Body of pancreas (tissue), 4 donors: Measurements from ENCODE around the gene UPF3A. TPM values are rescaled to one million over a fixed set of nuclear protein-coding genes. Genes with fewer than 3 reads are reported as not detected.
"Not testable (repeated sequence)": the region's sequence is repeated elsewhere in the genome, so short reads cannot be mapped to it uniquely, and the experiment has no call there.

Source experiments
- ATAC-seq: fragments of 150-250 bp; one replicate; pipeline ENCODE4 v1.9.1; 2016
- DNase-seq, 4 donors: peaks; one replicate each; pipeline ENCODE4 v3.0.0-alpha.2; 2019
- H3K27ac ChIP-seq, 4 donors: fragments of 200-600 bp; sonication (generic); 1 replicate in 3 of 4; 2 replicates in 1 of 4; pipeline versions ENCODE4 v1.5.1 to v1.6.1; 2016 to 2019; ENCODE audit warnings: mild to moderate bottlenecking in 1 of 4, mixed read lengths in 1 of 4, moderate library complexity in 1 of 4
- H3K27me3 ChIP-seq, 2 donors: fragments of 200-600 bp; sonication (generic); one replicate each; pipeline ENCODE4 v1.6.0; 2016; ENCODE audit warnings: mild to moderate bottlenecking in 1 of 2
- H3K36me3 ChIP-seq, 2 donors: fragments of 200-600 bp; sonication (generic); replicated peaks in 1 of 2; 2 replicates each; pipeline ENCODE4 v1.5.1; 2016; ENCODE audit warnings: low read depth in 2 of 2; ENCODE audit not compliant: insufficient read depth in 1 of 2
- H3K4me1 ChIP-seq: fragments of 200-600 bp; sonication (generic); one replicate; pipeline ENCODE4 v1.6.0; 2016
- H3K4me3 ChIP-seq, 2 donors: fragments of 200-600 bp; sonication (generic); 1 replicate in 1 of 2; 2 replicates in 1 of 2; pipeline ENCODE4 v1.5.1; 2016 to 2019
- H3K9me3 ChIP-seq, 3 donors: fragments of 200-600 bp; sonication (generic); 1 replicate in 2 of 3; 2 replicates in 1 of 3; pipeline ENCODE4 v1.5.1; 2016
- CTCF ChIP-seq, 7 experiments: fragments of 450-650 bp in 4 of 7; fragments of 200-600 bp in 3 of 7; sonication (generic) in 3 of 7; IDR thresholded peaks; one replicate each; pipeline ENCODE4 v1.5.1; 2016 to 2019; ENCODE audit warnings: antibody characterized with exemption in 7 of 7
- POLR2A ChIP-seq, 3 donors: fragments of 450-650 bp; IDR thresholded peaks; one replicate each; pipeline ENCODE4 v1.6.1; 2016; ENCODE audit warnings: antibody characterized with exemption in 3 of 3, mild to moderate bottlenecking in 2 of 3
- WGBS, 2 donors: methylation state at CpG; one replicate each; pipeline ENCODE4 v1.1.5; 2017; 5-methylcytosine and 5-hydroxymethylcytosine counted together
- intact Hi-C: fragments of 100-400 bp; cut with DNase I; formaldehyde crosslinking; loops from one replicate; pipeline ENCODE4 v1.15.1; 2023
- total RNA-seq, 2 donors: library from RNA; depleted of rRNA; stranded (reverse); fragments of >200 nt; gene quantifications; one replicate each; pipeline ENCODE4 v1.1.0, GENCODE V29; 2016

The UPF3A gene
- total RNA-seq, 2 donors from 2014 or later: 33.9 to 35.8 TPM

- H3K27ac ChIP-seq: no peak overlapping the region
- no peak overlapping the region for H3K4me3 ChIP-seq
- no peaks in the 10 kb centered on the region for H3K9me3 ChIP-seq
- DNase-seq (no peak), ATAC-seq (no peak)
- H3K4me1 ChIP-seq: no peaks in the 10 kb centered on the region
- TF ChIP-seq CTCF (IDR thresholded peaks at IDR 0.05) (no peak), POLR2A (IDR thresholded peaks at IDR 0.05) (no peak)
- 73 to 88% methylated on average over 5 of the region's 5 CpGs for WGBS, 2 donors
- H3K36me3 ChIP-seq: peaks cover 23 to 61% of the 10 kb centered on the region in 2 donors
- no peaks in the 10 kb centered on the region for H3K27me3 ChIP-seq
- intact Hi-C loops: no loop called here
Observed at GRCh38 chr13:114244637-114245036, 36.8 kb upstream of the UPF3A start.

GRCh38 chr13:114248011-114248410 is 33.4 kb upstream of the UPF3A start:
- TF ChIP-seq CTCF (IDR thresholded peaks at IDR 0.05) (no peak), POLR2A (IDR thresholded peaks at IDR 0.05) (no peak)
- Histone ChIP-seq H3K4me1 (no peaks in the 10 kb centered on the region), H3K36me3 (peaks cover 25 to 53% of the 10 kb centered on the region in 2 donors), H3K9me3 (no peaks in the 10 kb centered on the region), H3K27me3 (no peaks in the 10 kb centered on the region), H3K4me3 (no peak overlapping the region), H3K27ac (no peak overlapping the region)
- WGBS, 2 donors: 81 to 93% methylated on average over 3 of the region's 3 CpGs
- intact Hi-C loops: no loop called here
- DNase-seq: no peak
- no peak for ATAC-seq

DNA sequence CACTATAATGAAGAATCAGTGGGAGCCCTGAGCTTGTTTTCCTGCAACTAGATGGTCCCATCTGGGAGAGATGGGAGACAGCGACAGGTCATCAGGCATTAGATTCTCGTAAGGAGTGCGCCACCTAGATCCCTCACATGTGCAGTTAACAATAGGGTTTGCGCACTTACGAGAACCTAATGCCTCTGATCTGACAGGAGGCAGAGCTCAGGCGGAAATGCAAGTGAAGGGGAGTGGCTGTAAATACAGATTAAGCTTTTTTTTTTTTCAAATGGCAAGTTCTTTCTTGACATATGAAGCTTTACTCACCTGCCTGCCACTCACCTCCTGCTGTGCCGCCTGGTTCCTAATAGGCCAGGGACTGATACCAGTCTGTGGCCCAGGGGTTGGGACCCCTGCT is 32.3 kb upstream of the UPF3A start:
- no peak for DNase-seq
- intact Hi-C loops: no loop called here
- peaks cover 25 to 51% of the 10 kb centered on the region in 2 donors for H3K36me3 ChIP-seq
- no peak overlapping the region for H3K27ac ChIP-seq
- no peak for TF ChIP-seq POLR2A (IDR thresholded peaks at IDR 0.05)
- no peak for TF ChIP-seq CTCF (IDR thresholded peaks at IDR 0.05)
- H3K9me3 ChIP-seq: no peaks in the 10 kb centered on the region
- H3K4me1 ChIP-seq: no peaks in the 10 kb centered on the region
- H3K4me3 ChIP-seq: no peak overlapping the region
- no peaks in the 10 kb centered on the region for H3K27me3 ChIP-seq
- 89 to 90% methylated on average over 7 of the region's 7 CpGs for WGBS, 2 donors
- ATAC-seq: no peak

DNA sequence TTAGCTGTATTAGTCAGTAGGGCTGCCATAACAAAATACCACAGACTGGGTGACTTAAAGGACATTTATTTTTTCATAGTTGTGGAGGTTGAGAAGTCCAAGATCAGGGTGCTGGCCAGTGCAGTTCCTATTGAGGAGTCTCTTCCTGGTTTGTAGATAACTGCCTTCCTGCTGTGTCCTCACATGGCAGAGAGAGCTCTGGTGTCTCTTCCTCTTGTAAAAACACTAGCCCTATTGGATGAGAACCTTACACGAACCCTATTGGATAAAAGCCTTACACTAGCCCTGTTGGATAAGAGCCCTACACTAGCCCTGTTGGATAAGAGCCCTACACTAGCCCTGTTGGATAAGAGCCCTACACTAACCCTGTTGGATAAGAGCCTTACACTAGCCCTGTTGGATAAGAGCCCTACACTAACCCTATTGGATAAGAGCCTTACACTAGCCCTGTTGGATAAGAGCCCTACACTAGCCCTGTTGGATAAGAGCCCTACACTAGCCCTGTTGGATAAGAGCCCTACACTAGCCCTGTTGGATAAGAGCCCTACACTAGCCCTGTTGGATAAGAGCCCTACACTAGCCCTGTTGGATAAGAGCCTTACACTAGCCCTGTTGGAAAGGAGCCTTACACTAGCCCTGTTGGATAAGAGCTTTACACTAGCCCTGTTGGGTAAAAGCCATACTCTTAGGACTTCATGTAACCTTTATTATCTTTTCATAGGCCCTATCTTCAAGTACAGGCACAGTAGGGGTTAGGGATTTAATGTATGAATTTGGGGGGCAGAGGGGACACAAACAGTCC is 29.6 kb upstream of the UPF3A start:
- DNase-seq, H3K27ac ChIP-seq, intact Hi-C loops, H3K4me1 ChIP-seq, H3K9me3 ChIP-seq, H3K27me3 ChIP-seq, ATAC-seq, H3K4me3 ChIP-seq: not testable (repeated sequence)
- 80 to 82% methylated on average over 1 of the region's 1 CpG for WGBS, 2 donors
- peaks cover 23 to 38% of the 10 kb centered on the region in 2 donors for H3K36me3 ChIP-seq

- no peaks in the 10 kb centered on the region for H3K27me3 ChIP-seq
- intact Hi-C loops: no loop called here
- no peak overlapping the region for H3K4me3 ChIP-seq
- no peaks in the 10 kb centered on the region for H3K9me3 ChIP-seq
- DNase-seq (no peak), ATAC-seq (no peak)
- TF ChIP-seq POLR2A (IDR thresholded peaks at IDR 0.05): no peak
- H3K4me1 ChIP-seq: peaks cover 37% of the 10 kb centered on the region
- no peak overlapping the region for H3K27ac ChIP-seq
- peaks cover 6 to 17% of the 10 kb centered on the region in 2 donors for H3K36me3 ChIP-seq
- 62 to 86% methylated on average over 1 of the region's 1 CpG for WGBS, 2 donors
Observed at GRCh38 chr13:114256547-114256946, 24.9 kb upstream of the UPF3A start.

GRCh38 chr13:114257014-114257413 is 24.4 kb upstream of the UPF3A start:
- H3K36me3 ChIP-seq: peaks cover 1 to 15% of the 10 kb centered on the region in 2 donors

More at GRCh38 chr13:114257014-114257413, 24.4 kb upstream of the UPF3A start:
- TF ChIP-seq POLR2A (IDR thresholded peaks at IDR 0.05) (no peak), CTCF (IDR thresholded peaks at IDR 0.05) (no peak)
- peaks cover 41% of the 10 kb centered on the region for H3K4me1 ChIP-seq
- no peak for DNase-seq
- intact Hi-C loops: no loop called here
- no peaks in the 10 kb centered on the region for H3K27me3 ChIP-seq
- H3K4me3 ChIP-seq: no peak overlapping the region
- WGBS, 2 donors: 93 to 100% methylated on average over 4 of the region's 4 CpGs
- H3K27ac ChIP-seq: peak overlapping the region in 1 of 4 donors; percentile 11
- no peak for ATAC-seq
- H3K9me3 ChIP-seq: no peaks in the 10 kb centered on the region
